GM19324 (cell line): Measurements from ENCODE around the gene TKT.
A peak's percentile ranks its signal among the peaks of the same experiment; 100 is the strongest.
"Not testable (repeated sequence)": the region's sequence is repeated elsewhere in the genome, so short reads cannot be mapped to it uniquely, and the experiment has no call there.

Experiments used
- ATAC-seq: cut with Tn5 transposase; IDR thresholded peaks from one replicate; pipeline ENCODE4 v1.9.1; 2021; ENCODE audit warnings: mild to moderate bottlenecking, moderate library complexity; ENCODE audit not compliant: unreplicated experiment, low FRiP score

The TKT gene

DNA sequence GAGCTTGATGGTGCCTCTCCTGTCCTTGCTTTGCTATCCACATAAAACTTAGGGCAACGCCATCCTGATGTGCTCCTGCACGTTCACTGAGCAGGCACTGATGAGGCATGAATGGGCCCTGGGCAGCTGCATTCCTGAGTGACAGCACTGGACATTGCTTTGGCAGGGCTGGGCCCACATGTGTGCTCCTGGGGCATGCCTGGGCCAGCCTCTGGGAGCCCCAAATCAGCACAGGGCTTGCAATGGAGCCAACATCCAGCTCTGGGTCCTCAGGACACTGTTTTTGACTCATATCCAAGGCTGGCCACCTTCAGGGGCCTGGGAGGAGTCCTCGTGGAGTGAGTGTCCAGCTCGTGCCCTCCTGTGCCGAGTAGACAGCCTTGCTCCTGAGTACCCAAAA is 5.9 kb upstream of the TKT start:
- ATAC-seq, result no peak

GRCh38 chr3:53260286-53260785 is 4.5 kb upstream of the TKT start:
- no peak for ATAC-seq

- ATAC-seq, result no peak
Observed at GRCh38 chr3:53259427-53260259, 3.8 kb upstream of the TKT start.

DNA sequence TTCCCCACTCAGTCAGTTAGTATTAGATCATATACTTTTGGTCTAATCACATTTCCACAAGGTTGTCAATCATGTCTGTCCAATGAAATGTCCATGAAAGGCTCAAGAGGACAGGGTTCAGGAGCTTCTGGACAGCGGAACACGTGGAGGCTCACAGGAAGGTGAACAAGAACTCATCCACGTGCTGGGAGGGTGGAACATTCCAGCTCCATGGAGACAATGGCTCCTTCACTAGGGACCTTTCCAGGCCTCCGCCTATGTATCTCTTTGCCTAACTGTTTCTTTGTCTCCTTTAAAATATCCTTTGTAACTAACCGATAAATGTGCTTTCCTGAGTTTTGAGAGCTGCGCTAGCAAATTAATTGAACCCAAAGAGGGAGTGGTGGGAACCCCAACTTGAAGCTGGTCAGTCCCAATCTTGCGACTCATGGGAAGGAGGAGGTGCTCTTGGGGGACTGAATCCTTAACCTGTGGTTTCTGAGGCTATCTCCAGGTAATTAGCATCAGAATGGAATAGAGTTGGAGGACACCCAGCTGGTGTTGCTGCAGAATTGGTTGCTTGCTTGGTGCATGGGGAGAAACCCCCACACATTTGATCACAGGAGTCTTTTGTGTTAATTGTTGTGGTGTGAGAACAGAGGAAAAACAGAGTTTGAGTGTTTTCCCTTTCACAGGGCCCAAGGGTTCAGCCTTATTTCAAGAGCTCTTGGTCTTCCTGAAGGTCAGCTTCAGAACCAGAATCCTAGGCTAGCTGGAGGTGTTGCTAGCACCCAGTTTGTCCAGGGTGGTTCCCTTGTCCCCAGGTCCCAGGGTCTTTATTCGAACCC is 3.0 kb upstream of the TKT start:
- ATAC-seq, result no peak

DNA sequence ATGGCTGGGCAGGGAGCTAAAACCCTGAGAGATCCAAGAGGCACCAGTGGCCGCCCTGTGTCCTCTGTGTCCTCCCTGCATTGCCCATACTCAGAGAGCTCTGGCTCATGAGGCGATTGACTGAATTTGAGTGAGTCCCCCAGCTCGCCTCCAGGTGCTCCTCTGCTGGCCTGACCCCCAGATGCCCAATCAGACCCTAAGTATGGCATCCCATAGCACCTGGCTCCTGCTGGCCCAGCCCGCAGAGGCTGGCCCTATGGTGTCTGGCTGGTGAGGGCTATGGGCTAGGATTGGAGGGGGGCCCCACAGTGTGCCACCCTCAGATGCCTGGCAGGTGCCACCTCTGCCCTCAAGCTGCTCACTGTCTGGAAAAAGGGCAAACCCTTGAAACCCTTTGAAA is 1.6 kb upstream of the TKT start:
- no peak for ATAC-seq

DNA sequence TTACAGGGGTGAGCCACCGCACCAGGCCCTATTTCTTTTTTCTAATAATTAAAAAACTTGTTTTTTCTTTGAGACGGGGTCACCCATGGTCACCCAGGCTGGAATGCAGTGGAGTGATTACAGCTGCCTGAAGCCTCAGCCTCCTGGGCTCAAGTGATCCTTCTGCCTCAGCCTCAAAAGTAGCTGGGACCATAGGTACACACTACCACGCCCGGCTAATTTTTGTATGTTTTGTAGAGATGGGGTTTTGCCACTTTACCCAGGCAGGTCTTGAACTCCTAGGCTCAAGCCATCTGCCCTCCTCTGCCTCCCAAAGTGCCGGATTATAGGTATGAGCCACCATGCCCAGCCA is 858 bp upstream of the TKT start:
- no peak for ATAC-seq

DNA sequence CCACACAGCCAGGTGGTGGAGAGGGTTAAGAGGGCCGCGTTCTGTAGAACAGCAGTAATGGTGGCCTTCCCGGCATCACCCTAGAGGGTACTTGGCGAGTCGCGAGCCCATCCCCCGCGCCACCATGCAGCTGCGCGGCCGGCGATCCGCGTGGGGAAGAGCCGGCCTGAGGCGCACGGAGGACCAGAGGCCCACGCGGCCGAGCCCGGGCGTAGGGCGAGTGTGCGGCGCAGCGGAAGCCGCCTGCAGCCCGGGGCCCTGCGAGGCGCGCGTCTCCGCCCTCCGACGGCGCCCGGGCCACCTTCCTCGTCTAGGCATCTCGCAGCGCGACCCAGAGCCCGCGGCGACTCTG is 423 bp downstream of the TKT start:
- peak; percentile 41 for ATAC-seq

DNA sequence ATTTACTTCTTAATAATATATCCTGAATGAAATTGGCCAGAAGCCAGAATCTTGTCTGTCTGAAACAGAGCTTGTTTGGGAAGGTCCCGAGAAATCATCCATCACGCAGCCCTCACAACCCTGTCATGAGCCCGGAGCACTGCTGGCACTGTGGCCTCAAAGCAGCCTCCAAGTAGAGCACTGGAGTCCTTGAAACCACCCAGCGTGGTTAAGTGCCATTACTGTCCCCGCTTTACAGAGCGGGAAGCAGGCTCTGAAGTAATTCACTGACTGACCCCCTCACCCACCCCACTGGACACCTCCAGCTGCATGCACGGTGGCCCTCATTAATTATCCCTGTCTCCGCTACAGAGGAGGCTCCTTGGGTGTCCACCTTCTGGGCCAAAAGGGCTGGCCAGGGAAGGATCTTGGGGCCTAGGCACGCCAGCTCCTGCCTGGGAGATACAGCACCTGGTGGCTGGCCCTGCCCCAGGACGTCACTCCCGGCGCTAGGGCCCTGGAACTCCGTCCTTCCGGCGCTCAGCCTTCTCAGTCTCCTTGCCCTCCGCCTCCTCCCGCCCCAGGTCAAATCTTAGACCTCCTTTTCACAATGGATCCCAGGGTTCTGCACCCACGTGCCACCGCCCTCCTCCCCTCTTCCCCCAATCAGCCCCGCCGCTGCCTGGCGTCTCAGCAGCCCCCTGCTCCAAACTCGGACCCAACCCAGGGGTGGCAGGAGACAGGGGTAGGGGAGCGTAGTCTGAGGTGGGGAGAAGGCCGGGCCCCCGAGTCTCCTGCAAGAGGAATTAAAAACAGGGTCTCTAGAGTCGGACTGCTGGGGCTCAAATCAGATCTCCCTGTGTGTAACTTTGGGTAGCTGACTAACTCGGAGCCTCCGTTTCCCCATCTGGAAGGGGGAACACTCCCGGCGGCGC is 1.1 kb downstream of the TKT start:
- ATAC-seq, result no peak

GRCh38 chr3:53253707-53254508 is 1.9 kb downstream of the TKT start:
- no peak for ATAC-seq

GRCh38 chr3:53252947-53253322 is 2.9 kb downstream of the TKT start:
- ATAC-seq, result not testable (repeated sequence)

GRCh38 chr3:53252096-53252946 is 3.5 kb downstream of the TKT start:
- no peak for ATAC-seq

- ATAC-seq, result no peak
Observed at GRCh38 chr3:53250881-53251605, 4.8 kb downstream of the TKT start.

- no peak for ATAC-seq
Observed at GRCh38 chr3:53250453-53250852, 5.4 kb downstream of the TKT start.

- ATAC-seq, result no peak
Observed at GRCh38 chr3:53248161-53248560, 7.7 kb downstream of the TKT start.

DNA sequence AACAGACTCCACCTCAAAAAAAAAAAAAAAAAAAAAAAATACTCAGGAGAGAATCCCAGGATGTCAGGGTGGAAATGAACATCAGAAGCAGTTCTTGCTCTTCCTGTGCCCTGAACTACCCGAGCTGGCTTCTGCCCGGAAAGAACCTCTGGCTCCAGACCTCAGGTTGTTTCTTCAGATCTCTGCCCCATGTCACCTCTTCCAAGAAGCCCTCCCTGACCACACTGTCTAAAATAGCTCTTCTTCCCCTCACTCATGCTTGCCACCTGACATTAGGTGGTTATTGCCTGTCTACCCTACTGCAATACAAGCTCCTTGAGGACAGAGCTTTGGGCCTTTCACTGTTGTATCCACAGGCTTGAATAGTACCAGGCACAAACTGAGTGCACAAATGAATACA is 8.2 kb downstream of the TKT start:
- no peak for ATAC-seq

DNA sequence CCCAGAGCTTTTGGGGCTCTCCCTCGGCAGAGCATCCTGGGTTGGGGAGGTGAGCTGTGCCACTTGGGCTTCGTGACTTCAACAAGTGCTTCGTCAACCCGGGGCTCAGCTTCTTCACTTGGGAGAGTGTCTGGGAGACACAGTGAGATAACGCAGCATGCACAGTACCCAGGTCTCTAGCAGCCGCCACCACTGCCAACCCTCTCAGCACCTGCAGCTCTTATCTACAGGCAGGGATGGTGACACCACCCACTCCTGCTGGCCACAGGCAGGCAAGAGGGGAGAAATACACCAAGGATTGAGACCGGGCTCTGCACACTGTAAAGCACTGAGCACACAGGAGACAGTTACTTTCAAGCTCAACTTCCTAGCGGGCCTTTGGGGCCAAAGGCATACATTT is 11.6 kb downstream of the TKT start:
- ATAC-seq, result no peak

DNA sequence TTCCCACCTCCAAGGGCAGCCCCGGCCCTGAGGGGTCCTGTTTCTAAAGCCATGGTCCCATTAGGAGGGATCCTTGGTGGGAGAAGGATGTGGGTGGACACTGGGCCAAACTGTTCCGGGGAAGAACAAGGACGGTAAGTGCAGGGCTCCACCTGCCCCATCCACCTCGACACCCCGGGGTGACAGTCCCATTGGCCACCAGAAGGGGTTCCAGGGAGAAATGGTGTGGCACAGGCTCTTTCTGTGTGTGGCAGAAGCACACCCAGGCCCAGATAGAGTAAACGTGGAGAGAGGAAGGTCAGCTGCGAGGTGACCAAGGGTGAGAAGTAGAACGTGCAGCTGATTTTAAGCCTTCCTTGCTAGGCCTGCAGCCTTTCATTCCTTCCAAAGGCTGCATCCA is 12.0 kb downstream of the TKT start:
- ATAC-seq, result no peak

DNA sequence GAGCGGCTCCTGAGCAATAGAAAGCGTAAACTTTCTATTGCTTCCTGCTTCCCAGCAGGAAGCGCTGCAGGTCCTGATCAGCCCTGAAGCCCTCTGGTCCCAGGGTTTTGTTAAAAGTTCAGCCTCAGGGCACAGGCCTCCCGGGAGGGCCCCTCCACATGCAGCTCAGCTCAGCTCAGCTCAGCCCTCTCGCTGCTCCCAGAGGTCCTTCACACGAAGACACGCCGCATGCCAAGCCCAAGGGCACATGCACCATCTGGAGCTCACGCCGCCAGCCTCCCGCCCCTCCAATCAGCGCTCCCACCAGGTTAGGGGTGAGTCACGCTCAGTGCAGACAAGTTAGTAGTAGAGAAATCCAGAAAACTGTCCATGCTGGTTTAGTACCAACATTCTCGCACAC is 12.7 kb downstream of the TKT start:
- ATAC-seq, result no peak

GRCh38 chr3:53242642-53243041 is 13.2 kb downstream of the TKT start:
- no peak for ATAC-seq
